CD4-positive, alpha-beta T cell treated with Interferon alpha-2 for 1 hour (primary cell): Measurements from ENCODE around the gene IGSF6.
"Not testable (repeated sequence)": the region's sequence is repeated elsewhere in the genome, so short reads cannot be mapped to it uniquely, and the experiment has no call there.

Experiments
- DNase-seq, 2 donors: peaks; one replicate each; pipeline ENCODE4 v3.0.0-alpha.2; 2020 to 2022

IGSF6 gene

GRCh38 chr16:21651515-21651914, 893 bp downstream of the IGSF6 start:
- no peak for DNase-seq

GRCh38 chr16:21650521-21650920, 1.9 kb downstream of the IGSF6 start:
- peak in 1 of 2 donors; percentile 38 for DNase-seq

- not testable (repeated sequence) for DNase-seq
Measured at GRCh38 chr16:21649826-21650406, 2.5 kb downstream of the IGSF6 start.

- no peak for DNase-seq
Measured at GRCh38 chr16:21647562-21648164, 4.7 kb downstream of the IGSF6 start.

GRCh38 chr16:21646721-21647561, 5.5 kb downstream of the IGSF6 start:
- DNase-seq = peak; percentile 76 to 82

GRCh38 chr16:21646091-21646490, 6.3 kb downstream of the IGSF6 start:
- DNase-seq = no peak

- DNase-seq = peak in 1 of 2 donors; percentile 73
Measured at GRCh38 chr16:21645261-21645721, 7.1 kb downstream of the IGSF6 start.

- no peak for DNase-seq
Measured at GRCh38 chr16:21644674-21645073, 7.7 kb downstream of the IGSF6 start.

- DNase-seq = no peak
Measured at GRCh38 chr16:21643785-21644184, 8.6 kb downstream of the IGSF6 start.

GRCh38 chr16:21642861-21643260, 9.5 kb downstream of the IGSF6 start:
- DNase-seq = no peak

- no peak for DNase-seq
Measured at GRCh38 chr16:21641916-21642315, 10.5 kb downstream of the IGSF6 start.

- no peak for DNase-seq
Measured at GRCh38 chr16:21639493-21639892, 12.9 kb downstream of the IGSF6 start.

GRCh38 chr16:21638573-21638975, 13.8 kb downstream of the IGSF6 start:
- peak in 1 of 2 donors; percentile 40 for DNase-seq

- DNase-seq = no peak
Measured at GRCh38 chr16:21637032-21637968, 15.1 kb downstream of the IGSF6 start.

GRCh38 chr16:21635694-21636093, 16.7 kb downstream of the IGSF6 start:
- not testable (repeated sequence) for DNase-seq

- no peak for DNase-seq
Measured at GRCh38 chr16:21634216-21634615, 18.2 kb downstream of the IGSF6 start.

GRCh38 chr16:21631951-21632575, 20.3 kb downstream of the IGSF6 start:
- DNase-seq = peak in 1 of 2 donors; percentile 30

GRCh38 chr16:21631376-21631775, 21.0 kb downstream of the IGSF6 start:
- DNase-seq = not testable (repeated sequence)

GRCh38 chr16:21630866-21631265, 21.5 kb downstream of the IGSF6 start:
- not testable (repeated sequence) for DNase-seq

GRCh38 chr16:21629616-21630539, 22.5 kb downstream of the IGSF6 start:
- DNase-seq = not testable (repeated sequence)

- DNase-seq = no peak
Measured at GRCh38 chr16:21628772-21629171, 23.6 kb downstream of the IGSF6 start.
